DOHH2 (cell line): ENCODE data around the gene FAM217B.

ENCODE experiments used
- H3F3A ChIP-seq: fragments of 200-600 bp; sonication (generic), shearing (Covaris generic); 2 replicates; pipeline ENCODE4 v1.6.0; 2016; ENCODE audit warnings: antibody characterized with exemption, mild to moderate bottlenecking; ENCODE audit not compliant: control insufficient read depth, insufficient read depth
- H3K27ac ChIP-seq: fragments of 200-600 bp; sonication (generic); 2 replicates; pipeline ENCODE4 v1.5.1; 2014; ENCODE audit warnings: low read depth, mild to moderate bottlenecking, low read length, moderate library complexity
- H3K27me3 ChIP-seq: fragments of 200-600 bp; sonication (generic); 2 replicates; pipeline ENCODE4 v1.6.1; 2014; ENCODE audit warnings: mild to moderate bottlenecking, low read length, mixed read lengths; ENCODE audit not compliant: control insufficient read depth
- H3K36me3 ChIP-seq: fragments of 200-600 bp; sonication (generic); 2 replicates; pipeline ENCODE4 v1.6.1; 2014; ENCODE audit warnings: mild to moderate bottlenecking, low read length, moderate library complexity, mixed read lengths; ENCODE audit not compliant: control insufficient read depth
- H3K4me1 ChIP-seq: fragments of 200-600 bp; sonication (generic); 2 replicates; pipeline ENCODE4 v1.6.1; 2014; ENCODE audit warnings: mild to moderate bottlenecking, low read length, mixed read lengths; ENCODE audit not compliant: control insufficient read depth
- H3K4me2 ChIP-seq: fragments of 200-600 bp; sonication (generic); 2 replicates; pipeline ENCODE4 v1.6.0; 2014; ENCODE audit warnings: mild to moderate bottlenecking, low read length, moderate library complexity
- H3K4me3 ChIP-seq: fragments of 200-600 bp; sonication (generic); 2 replicates; pipeline ENCODE4 v1.5.1; 2014; ENCODE audit warnings: mild to moderate bottlenecking, low read length, mixed read lengths
- H3K79me2 ChIP-seq: fragments of 200-600 bp; sonication (generic); 2 replicates; pipeline ENCODE4 v1.6.1; 2014; ENCODE audit warnings: mild to moderate bottlenecking, low read length, mixed read lengths; ENCODE audit not compliant: control insufficient read depth
- H3K9me2 ChIP-seq: fragments of 200-600 bp; sonication (generic); replicated peaks from 2 replicates; pipeline ENCODE4 v1.6.1; 2014; ENCODE audit warnings: mild to moderate bottlenecking, low read length, mixed read lengths; ENCODE audit not compliant: control insufficient read depth
- H3K9me3 ChIP-seq: fragments of 200-600 bp; sonication (generic); 2 replicates; pipeline ENCODE4 v1.6.1; 2014; ENCODE audit warnings: antibody characterized with exemption, low read length, mixed read lengths; ENCODE audit not compliant: control insufficient read depth, insufficient read depth
- H4K20me1 ChIP-seq: fragments of 200-600 bp; sonication (generic); 2 replicates; pipeline ENCODE4 v1.6.0; 2014; ENCODE audit warnings: low read depth, mild to moderate bottlenecking, antibody characterized with exemption, low read length, moderate library complexity; ENCODE audit not compliant: control insufficient read depth, insufficient read depth
- EZH2phosphoT487 ChIP-seq: fragments of 200-600 bp; sonication (generic); IDR thresholded peaks from 2 replicates; pipeline ENCODE4 v1.6.1; 2017; ENCODE audit warnings: borderline replicate concordance, mild to moderate bottlenecking, antibody characterized with exemption, low read length, moderate library complexity, mixed read lengths
- TF ChIP-seq, protein P1 (sequence below): fragments of 200-600 bp; sonication (generic); IDR thresholded peaks from one replicate; pipeline ENCODE4 v1.5.1; 2014; ENCODE audit warnings: antibody characterized with exemption, mild to moderate bottlenecking, low read depth, low read length; ENCODE audit not compliant: poor library complexity, severe bottlenecking

Gene FAM217B

DNA sequence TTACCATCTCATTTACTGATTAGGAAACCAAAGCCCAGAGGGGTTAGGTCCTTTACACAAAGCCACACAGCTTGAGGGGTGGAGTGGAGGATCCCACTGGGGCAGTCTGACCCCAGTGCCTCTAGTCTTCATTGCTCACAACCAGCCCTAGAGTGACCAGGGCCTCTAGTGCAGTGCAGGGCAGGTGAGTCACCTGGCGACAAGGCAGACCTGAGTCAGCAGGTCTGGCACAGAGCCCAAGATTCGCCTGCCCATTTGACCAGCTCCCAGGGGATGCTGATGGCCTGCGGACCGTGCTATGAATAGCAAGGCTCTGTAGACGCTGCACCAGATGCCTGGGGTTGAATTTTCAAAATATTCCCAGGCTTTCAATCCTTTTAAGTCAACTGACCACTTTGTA, 48.0 kb downstream of the FAM217B start:
- Histone ChIP-seq H4K20me1 (no peaks in the 10 kb centered on the region), H3K27ac (no peak overlapping the region)

DNA sequence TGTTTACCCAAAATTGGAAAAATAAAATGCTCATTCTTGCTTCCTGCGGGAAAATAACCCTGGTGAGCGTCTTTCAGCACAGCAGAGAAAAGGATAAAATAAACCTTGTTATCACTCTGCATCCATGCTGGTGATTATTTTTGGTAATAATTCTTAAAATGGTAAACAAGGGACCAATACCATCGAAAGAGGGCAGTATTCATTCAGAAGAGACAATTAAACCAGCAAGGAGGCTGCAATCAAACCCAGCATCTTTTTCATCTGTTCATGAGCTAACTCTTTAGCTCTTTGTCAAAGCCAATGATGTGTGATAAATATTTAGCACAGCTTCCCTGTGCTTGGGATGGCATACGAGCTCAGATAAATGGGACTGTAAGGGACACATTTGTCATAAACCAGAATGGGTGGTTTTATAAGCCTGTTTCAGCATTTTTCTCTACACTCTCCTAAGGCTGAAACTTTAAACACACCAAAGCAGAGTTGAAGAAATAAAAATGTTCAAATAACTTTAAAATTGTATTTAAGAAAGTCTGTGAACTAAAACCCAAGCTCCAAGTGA, 52.4 kb downstream of the FAM217B start:
- H3F3A ChIP-seq, result no peaks in the 10 kb centered on the region
- H3K4me1 ChIP-seq, result no peaks in the 10 kb centered on the region
- no peak for TF ChIP-seq EZH2phosphoT487
- TF ChIP-seq, protein P1, sequence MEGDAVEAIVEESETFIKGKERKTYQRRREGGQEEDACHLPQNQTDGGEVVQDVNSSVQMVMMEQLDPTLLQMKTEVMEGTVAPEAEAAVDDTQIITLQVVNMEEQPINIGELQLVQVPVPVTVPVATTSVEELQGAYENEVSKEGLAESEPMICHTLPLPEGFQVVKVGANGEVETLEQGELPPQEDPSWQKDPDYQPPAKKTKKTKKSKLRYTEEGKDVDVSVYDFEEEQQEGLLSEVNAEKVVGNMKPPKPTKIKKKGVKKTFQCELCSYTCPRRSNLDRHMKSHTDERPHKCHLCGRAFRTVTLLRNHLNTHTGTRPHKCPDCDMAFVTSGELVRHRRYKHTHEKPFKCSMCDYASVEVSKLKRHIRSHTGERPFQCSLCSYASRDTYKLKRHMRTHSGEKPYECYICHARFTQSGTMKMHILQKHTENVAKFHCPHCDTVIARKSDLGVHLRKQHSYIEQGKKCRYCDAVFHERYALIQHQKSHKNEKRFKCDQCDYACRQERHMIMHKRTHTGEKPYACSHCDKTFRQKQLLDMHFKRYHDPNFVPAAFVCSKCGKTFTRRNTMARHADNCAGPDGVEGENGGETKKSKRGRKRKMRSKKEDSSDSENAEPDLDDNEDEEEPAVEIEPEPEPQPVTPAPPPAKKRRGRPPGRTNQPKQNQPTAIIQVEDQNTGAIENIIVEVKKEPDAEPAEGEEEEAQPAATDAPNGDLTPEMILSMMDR, result no peak
- H3K4me2 ChIP-seq, result no peak overlapping the region
- H3K27me3 ChIP-seq, result no peaks in the 10 kb centered on the region
- no peak overlapping the region for H3K27ac ChIP-seq
- no peaks in the 10 kb centered on the region for H3K36me3 ChIP-seq
- no peak overlapping the region for H3K4me3 ChIP-seq
- H4K20me1 ChIP-seq, result no peaks in the 10 kb centered on the region
- no peaks in the 10 kb centered on the region for H3K79me2 ChIP-seq
- no peaks in the 10 kb centered on the region for H3K9me3 ChIP-seq
- no peaks in the 10 kb centered on the region for H3K9me2 ChIP-seq

More for the DNA sequence above, 48.0 kb downstream of the FAM217B start:
- no peaks in the 10 kb centered on the region for H3K27me3 ChIP-seq
- H3K4me1 ChIP-seq, result no peaks in the 10 kb centered on the region
- H3K79me2 ChIP-seq, result no peaks in the 10 kb centered on the region
- H3F3A ChIP-seq, result no peaks in the 10 kb centered on the region
- TF ChIP-seq EZH2phosphoT487, result no peak
- TF ChIP-seq, protein P1, result no peak
- H3K36me3 ChIP-seq, result no peaks in the 10 kb centered on the region
- no peak overlapping the region for H3K4me3 ChIP-seq
- no peaks in the 10 kb centered on the region for H3K9me2 ChIP-seq
- H3K4me2 ChIP-seq, result no peak overlapping the region
- H3K9me3 ChIP-seq, result no peaks in the 10 kb centered on the region

DNA sequence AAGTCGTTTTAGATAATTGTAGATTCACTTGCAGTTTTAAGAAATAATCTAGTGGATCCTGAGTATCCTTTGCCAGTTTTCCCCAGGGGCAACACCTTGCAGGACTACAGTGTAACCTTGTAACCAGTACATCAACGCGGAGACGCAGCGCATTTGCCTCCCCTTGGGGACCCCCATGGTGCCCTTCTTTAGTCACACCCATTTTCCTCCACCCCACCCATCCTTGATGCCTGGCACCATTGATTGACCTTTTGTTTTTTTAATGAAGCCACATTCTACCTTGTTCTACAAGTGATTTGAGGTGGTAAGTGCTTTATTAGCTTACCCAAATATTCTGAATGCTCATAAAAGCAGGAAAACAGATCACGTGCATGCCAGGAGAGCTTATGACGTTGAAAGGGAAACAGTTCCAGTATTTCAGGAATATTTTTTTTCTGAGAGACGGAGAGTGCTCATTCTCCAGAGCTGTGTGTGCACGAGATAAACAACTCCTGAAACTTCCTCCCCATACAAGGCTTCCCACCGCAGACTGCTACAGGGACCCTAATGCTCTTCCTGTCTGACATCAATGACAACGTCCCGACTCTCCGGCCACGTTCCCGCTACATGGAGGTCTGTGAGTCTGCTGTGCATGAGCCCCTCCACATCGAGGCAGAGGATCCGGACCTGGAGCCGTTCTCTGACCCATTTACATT, 53.7 kb downstream of the FAM217B start:
- H3K4me3 ChIP-seq, result no peak overlapping the region
- H3K9me3 ChIP-seq, result no peaks in the 10 kb centered on the region
- no peaks in the 10 kb centered on the region for H3K9me2 ChIP-seq
- no peaks in the 10 kb centered on the region for H3F3A ChIP-seq
- H3K4me2 ChIP-seq, result no peak overlapping the region
- TF ChIP-seq EZH2phosphoT487, result no peak
- TF ChIP-seq, protein P1, result no peak
- H3K27me3 ChIP-seq, result no peaks in the 10 kb centered on the region
- H3K79me2 ChIP-seq, result no peaks in the 10 kb centered on the region
- no peak overlapping the region for H3K27ac ChIP-seq
- no peaks in the 10 kb centered on the region for H3K36me3 ChIP-seq
- no peaks in the 10 kb centered on the region for H3K4me1 ChIP-seq
- H4K20me1 ChIP-seq, result no peaks in the 10 kb centered on the region
